ENCODE results near the gene IL10. TPM values are rescaled to one million over a fixed set of nuclear protein-coding genes. Genes with fewer than 3 reads are reported as not detected.

The IL10 gene
- polyA plus RNA-seq, 1 donor (not counting 4 experiments of a cell fraction or from before 2014, with no cell fraction given) = not detected

GRCh38 chr1:206722751-206723461 is 49.4 kb downstream of the IL10 start:
- TF ChIP-seq, protein P1, sequence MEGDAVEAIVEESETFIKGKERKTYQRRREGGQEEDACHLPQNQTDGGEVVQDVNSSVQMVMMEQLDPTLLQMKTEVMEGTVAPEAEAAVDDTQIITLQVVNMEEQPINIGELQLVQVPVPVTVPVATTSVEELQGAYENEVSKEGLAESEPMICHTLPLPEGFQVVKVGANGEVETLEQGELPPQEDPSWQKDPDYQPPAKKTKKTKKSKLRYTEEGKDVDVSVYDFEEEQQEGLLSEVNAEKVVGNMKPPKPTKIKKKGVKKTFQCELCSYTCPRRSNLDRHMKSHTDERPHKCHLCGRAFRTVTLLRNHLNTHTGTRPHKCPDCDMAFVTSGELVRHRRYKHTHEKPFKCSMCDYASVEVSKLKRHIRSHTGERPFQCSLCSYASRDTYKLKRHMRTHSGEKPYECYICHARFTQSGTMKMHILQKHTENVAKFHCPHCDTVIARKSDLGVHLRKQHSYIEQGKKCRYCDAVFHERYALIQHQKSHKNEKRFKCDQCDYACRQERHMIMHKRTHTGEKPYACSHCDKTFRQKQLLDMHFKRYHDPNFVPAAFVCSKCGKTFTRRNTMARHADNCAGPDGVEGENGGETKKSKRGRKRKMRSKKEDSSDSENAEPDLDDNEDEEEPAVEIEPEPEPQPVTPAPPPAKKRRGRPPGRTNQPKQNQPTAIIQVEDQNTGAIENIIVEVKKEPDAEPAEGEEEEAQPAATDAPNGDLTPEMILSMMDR (optimal IDR thresholded peaks at IDR 0.05 in 1 of 3, IDR thresholded peaks at IDR 0.05 in 1 of 3, conservative IDR thresholded peaks at IDR 0.05 in 1 of 3; ENCODE audit: extremely low read depth in 1 of 3, insufficient read depth in 2 of 3, low read length in 3 of 3) = no peak
- no peak for TF ChIP-seq EZH2 (IDR thresholded peaks at IDR 0.05; ENCODE audit: low read length)
- H3K9me3 ChIP-seq (ENCODE audit: control insufficient read depth, low read depth, low read length) = no peaks in the 10 kb centered on the region
- H3K9me1 ChIP-seq (ENCODE audit: control insufficient read depth, extremely low read depth, insufficient read depth, low read length) = peaks cover 15% of the 10 kb centered on the region
- dilution Hi-C loops (cut with MboI; ENCODE audit: extremely low pct_ligation_motif_present, low sequenced_read_pairs) = no loop called here
- H3K27me3 ChIP-seq (ENCODE audit: control insufficient read depth, extremely low read depth, insufficient read depth, low read length) = no peaks in the 10 kb centered on the region
- H3K9ac ChIP-seq (ENCODE audit: control insufficient read depth, extremely low read depth, insufficient read depth, low read length) = no peak overlapping the region
- H3K36me3 ChIP-seq (ENCODE audit: control insufficient read depth in 2 of 2, extremely low read depth in 1 of 2, insufficient read depth in 2 of 2, low read length in 2 of 2) = no peaks in the 10 kb centered on the region
- peaks cover 15% of the 10 kb centered on the region for H3K4me1 ChIP-seq (ENCODE audit: control insufficient read depth, extremely low read depth, insufficient read depth, low read length)
- H3K79me2 ChIP-seq (ENCODE audit: control insufficient read depth, insufficient read depth, low read length) = peaks cover 80% of the 10 kb centered on the region
- DNase-seq (ENCODE audit: low read depth, low spot score) (no peak), FAIRE-seq (no peak)
- H3K27ac ChIP-seq (ENCODE audit: control insufficient read depth, insufficient read depth, low read length) = no peak overlapping the region
- no peak overlapping the region for H3K4me3 ChIP-seq (ENCODE audit: control insufficient read depth in 2 of 3, extremely low read depth in 1 of 3, insufficient read depth in 2 of 3, low read depth in 1 of 3, low read length in 3 of 3)
- peaks cover 35% of the 10 kb centered on the region for H4K20me1 ChIP-seq (ENCODE audit: control insufficient read depth, extremely low read depth, insufficient read depth, low read length)
- H2AFZ ChIP-seq (ENCODE audit: control insufficient read depth, low read length) = no peak overlapping the region
- H3K4me2 ChIP-seq (ENCODE audit: control insufficient read depth, extremely low read depth, insufficient read depth, low read depth, low read length) = peak overlapping the region; percentile 64

DNA sequence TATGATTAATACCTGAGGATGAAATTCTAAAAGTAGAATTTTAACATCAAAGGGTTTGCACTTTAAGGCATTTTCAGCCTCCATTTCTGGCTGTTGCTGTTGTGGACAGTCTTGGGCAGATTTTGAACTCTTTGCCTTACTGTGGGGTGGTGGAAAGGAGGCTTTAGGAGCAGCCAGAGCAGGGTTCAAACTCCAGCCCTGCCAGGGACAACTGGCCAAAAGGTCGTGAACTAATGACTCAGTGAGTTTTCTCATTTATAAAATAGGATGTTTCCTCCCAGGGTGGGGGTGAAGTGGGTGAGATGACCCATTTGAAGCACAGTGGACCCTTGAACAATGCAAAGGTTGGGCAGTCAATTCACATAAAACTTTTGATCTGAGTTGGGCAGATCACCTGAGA is 50.8 kb downstream of the IL10 start:
- peaks cover 12% of the 10 kb centered on the region for H3K9me1 ChIP-seq (ENCODE audit: control insufficient read depth, extremely low read depth, insufficient read depth, low read length)
- no peak overlapping the region for H3K4me3 ChIP-seq (ENCODE audit: control insufficient read depth in 2 of 3, extremely low read depth in 1 of 3, insufficient read depth in 2 of 3, low read depth in 1 of 3, low read length in 3 of 3)
- no peak for TF ChIP-seq EZH2 (IDR thresholded peaks at IDR 0.05; ENCODE audit: low read length)
- TF ChIP-seq, protein P1 (optimal IDR thresholded peaks at IDR 0.05 in 1 of 3, IDR thresholded peaks at IDR 0.05 in 1 of 3, conservative IDR thresholded peaks at IDR 0.05 in 1 of 3; ENCODE audit: extremely low read depth in 1 of 3, insufficient read depth in 2 of 3, low read length in 3 of 3) = no peak
- no peak overlapping the region for H2AFZ ChIP-seq (ENCODE audit: control insufficient read depth, low read length)
- peaks cover 15% of the 10 kb centered on the region for H3K4me1 ChIP-seq (ENCODE audit: control insufficient read depth, extremely low read depth, insufficient read depth, low read length)
- H4K20me1 ChIP-seq (ENCODE audit: control insufficient read depth, extremely low read depth, insufficient read depth, low read length) = peaks cover 31% of the 10 kb centered on the region
- no peak overlapping the region for H3K27ac ChIP-seq (ENCODE audit: control insufficient read depth, insufficient read depth, low read length)
- H3K9me3 ChIP-seq (ENCODE audit: control insufficient read depth, low read depth, low read length) = no peaks in the 10 kb centered on the region
- dilution Hi-C loops (cut with MboI; ENCODE audit: extremely low pct_ligation_motif_present, low sequenced_read_pairs) = no loop called here
- H3K79me2 ChIP-seq (ENCODE audit: control insufficient read depth, insufficient read depth, low read length) = peaks cover 80% of the 10 kb centered on the region
- H3K27me3 ChIP-seq (ENCODE audit: control insufficient read depth, extremely low read depth, insufficient read depth, low read length) = no peaks in the 10 kb centered on the region
- no peak overlapping the region for H3K4me2 ChIP-seq (ENCODE audit: control insufficient read depth, extremely low read depth, insufficient read depth, low read depth, low read length)
- no peak overlapping the region for H3K9ac ChIP-seq (ENCODE audit: control insufficient read depth, extremely low read depth, insufficient read depth, low read length)
- H3K36me3 ChIP-seq (ENCODE audit: control insufficient read depth in 2 of 2, extremely low read depth in 1 of 2, insufficient read depth in 2 of 2, low read length in 2 of 2) = no peaks in the 10 kb centered on the region
- FAIRE-seq = no peak
- DNase-seq (ENCODE audit: low read depth, low spot score) = no peak

Measured in keratinocyte (primary cell).